ENCODE measurements around the gene GTF3C1.
A peak's percentile ranks its signal among the peaks of the same experiment; 100 is the strongest.
"Not testable (repeated sequence)": the region's sequence is repeated elsewhere in the genome, so short reads cannot be mapped to it uniquely, and the experiment has no call there.

The GTF3C1 gene, protein sequence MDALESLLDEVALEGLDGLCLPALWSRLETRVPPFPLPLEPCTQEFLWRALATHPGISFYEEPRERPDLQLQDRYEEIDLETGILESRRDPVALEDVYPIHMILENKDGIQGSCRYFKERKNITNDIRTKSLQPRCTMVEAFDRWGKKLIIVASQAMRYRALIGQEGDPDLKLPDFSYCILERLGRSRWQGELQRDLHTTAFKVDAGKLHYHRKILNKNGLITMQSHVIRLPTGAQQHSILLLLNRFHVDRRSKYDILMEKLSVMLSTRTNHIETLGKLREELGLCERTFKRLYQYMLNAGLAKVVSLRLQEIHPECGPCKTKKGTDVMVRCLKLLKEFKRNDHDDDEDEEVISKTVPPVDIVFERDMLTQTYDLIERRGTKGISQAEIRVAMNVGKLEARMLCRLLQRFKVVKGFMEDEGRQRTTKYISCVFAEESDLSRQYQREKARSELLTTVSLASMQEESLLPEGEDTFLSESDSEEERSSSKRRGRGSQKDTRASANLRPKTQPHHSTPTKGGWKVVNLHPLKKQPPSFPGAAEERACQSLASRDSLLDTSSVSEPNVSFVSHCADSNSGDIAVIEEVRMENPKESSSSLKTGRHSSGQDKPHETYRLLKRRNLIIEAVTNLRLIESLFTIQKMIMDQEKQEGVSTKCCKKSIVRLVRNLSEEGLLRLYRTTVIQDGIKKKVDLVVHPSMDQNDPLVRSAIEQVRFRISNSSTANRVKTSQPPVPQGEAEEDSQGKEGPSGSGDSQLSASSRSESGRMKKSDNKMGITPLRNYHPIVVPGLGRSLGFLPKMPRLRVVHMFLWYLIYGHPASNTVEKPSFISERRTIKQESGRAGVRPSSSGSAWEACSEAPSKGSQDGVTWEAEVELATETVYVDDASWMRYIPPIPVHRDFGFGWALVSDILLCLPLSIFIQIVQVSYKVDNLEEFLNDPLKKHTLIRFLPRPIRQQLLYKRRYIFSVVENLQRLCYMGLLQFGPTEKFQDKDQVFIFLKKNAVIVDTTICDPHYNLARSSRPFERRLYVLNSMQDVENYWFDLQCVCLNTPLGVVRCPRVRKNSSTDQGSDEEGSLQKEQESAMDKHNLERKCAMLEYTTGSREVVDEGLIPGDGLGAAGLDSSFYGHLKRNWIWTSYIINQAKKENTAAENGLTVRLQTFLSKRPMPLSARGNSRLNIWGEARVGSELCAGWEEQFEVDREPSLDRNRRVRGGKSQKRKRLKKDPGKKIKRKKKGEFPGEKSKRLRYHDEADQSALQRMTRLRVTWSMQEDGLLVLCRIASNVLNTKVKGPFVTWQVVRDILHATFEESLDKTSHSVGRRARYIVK (N-terminal part only)
- 75.7 to 142 (median 98.8) reads per million in 17 experiments for total RNA-seq

DNA sequence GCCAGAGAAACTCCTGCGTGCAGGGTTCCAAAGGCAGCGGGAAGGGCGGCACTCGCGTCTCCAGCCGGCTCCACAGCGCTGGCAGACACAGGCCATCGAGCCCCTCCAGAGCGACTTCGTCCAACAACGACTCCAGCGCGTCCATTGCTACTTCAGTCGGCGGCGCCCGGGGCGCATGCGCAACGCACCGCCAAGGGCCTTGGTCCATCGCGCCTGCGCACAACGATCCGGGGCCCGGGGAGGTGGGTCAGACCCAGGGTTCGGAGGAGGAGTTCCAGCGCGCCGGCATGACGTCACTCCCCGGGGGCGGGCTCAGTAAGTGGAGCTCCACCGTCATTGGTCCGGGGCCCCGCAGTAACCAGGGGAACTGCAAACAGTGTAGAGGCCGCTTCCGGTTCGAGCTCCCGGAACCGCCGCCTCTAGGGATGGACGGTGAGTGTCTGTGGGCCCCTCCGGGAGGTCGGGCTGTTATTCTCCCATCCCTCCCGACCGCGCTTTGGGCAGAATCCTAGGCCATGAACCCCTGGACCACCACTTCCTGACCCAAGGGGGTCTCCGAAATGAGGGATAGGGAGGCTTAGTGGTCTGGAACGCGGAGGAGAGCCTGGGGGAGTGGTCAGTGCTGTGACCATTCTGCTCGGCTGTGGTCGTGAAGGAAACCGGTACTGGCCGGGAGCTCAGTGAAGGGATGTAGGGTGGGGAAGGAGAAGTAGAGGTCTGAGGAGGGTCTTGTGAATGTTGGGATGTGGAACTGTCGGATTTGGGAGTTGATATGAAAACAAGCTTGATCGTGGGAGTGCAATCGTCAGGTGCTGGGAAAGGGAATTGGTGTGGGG, at the start of gene GTF3C1, which contains the start of gene KATNIP:
Gene GTF3C1 (minus strand): TSS at position 168 of the 836 bp plus-strand sequence. CDS start 23 bp downstream, at position 145.
Gene KATNIP (plus strand): TSS at position 399 of the 836 bp plus-strand sequence. CDS start 27 bp downstream, at position 426.
- peak; percentile 100 for DNase-seq

DNA sequence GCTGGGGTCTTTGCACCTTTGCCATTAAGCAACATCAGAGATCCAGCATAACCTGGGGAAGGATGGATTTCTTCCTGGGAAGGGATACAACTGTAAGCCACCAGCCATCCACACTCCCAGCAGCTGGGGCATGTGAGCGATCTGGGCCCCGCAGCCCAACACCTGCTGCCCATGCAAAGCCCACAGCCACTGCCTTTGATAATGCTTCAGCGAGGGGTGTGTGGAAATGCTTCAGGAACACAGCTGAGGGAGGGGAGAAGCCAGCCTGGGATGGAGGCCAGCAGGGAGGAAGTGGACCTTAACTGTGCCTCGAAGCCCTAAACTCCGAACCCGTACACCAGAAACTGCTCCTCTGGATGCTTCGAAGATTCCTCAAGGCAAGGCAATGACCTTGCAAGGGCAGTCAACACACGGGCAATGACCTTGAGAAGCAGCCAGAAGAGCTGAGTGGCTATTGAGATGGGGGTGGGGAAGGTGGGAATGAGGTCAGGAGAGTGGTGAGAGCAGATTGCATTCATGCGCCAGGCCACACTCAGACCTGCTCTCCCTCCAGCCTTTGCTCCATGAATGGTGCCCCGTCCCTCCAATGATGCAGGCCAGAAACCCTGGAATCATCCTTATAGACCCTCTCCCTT, 49.3 kb upstream of the GTF3C1 start:
- no peak for DNase-seq

DNA sequence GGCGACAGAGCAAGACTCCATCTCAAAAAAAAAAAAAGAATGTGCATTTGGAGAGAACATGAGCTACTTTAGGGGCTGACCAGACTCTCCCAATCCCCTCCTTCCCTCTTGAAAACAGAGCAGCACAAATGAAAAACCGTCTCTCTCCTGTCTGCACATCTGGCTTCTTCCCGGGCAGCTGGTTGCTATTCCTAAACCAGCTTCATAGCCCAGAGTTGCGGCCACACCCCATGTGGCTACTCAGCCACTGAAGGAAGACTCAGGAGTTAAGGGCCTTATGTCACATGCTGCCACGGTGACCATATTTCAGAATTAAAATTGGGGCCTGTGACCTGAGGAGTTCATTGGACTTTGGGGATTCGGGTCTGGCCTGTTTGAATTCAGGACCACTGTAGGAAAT, 48.5 kb upstream of the GTF3C1 start:
- DNase-seq, result no peak

DNA sequence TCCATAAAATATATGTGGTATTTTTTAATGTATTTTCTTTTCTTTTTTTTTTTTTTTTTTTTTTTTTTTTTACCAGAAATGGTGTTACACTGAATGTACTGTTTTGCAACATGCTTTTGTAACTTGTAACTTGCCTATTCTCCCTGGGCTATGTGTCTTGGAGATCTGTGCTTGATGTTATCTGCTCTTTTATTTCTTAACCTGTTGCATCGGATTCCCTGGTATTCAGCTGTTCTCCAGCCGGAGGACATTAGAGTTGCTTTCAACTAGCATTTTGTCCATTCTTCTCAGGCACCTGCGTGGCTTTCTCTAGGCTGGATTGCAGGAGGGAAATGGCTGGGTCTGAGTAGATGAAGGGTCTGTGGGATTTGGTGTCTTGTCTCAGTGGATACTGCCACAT, 47.6 kb upstream of the GTF3C1 start:
- no peak for DNase-seq

DNA sequence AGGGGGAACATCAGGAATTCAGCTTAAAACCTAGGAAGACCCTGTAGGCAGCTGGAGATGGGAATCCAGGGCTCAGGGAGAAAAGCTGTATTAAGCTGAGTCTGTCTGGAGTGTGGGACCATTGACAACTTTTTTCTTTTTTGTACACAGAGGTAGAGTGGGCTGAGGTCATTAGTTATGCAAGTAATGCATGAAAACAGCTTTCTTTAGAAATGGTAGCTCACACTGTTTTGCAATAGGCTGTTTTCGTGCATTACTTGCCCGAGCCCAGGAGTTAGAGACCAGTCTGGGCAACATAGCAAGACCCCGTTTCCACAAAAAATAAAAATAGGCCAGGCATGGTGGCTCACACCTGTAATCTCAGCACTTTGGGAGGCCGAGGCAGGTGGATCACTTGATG, 46.7 kb upstream of the GTF3C1 start:
- DNase-seq, result no peak

DNA sequence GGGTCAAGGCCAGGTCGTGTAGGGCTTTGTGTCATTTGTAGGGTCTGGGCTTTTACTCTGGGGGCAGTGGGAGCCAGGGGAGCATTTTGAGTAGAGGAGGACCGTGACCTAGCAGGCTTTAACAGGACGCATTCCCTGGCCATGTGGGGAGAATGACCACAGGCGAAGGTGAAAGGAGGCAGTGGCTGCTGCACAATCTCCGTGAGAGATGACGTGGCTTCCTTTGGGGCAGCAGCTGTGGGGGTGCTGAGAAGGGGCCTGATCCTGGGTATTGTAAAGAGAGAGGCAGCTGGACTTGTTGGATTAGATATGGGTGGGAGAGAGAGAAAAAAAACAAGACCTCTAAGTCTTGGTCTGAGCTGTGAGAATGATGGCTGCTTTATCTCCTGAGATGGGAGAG, 46.3 kb upstream of the GTF3C1 start:
- DNase-seq, result no peak

DNA sequence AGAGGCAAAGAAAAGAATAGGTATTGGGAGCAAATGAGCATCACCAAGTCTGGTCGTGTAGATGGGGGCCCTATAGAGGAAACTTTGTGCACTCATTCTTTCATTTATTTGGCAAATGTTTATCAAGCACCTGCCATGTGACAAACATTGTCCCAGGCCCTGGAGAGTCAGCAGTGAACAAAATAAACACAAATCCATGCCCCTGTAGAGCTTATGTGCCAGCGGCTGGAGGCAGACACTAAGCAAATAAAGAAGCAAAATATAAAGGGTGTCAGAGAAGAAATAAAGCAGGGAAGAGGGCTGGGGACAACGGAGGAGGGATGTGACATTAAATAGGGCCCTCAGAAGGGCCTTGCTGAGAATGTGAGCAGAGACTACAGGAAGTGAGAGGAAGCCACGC, 45.8 kb upstream of the GTF3C1 start:
- DNase-seq, result no peak

DNA sequence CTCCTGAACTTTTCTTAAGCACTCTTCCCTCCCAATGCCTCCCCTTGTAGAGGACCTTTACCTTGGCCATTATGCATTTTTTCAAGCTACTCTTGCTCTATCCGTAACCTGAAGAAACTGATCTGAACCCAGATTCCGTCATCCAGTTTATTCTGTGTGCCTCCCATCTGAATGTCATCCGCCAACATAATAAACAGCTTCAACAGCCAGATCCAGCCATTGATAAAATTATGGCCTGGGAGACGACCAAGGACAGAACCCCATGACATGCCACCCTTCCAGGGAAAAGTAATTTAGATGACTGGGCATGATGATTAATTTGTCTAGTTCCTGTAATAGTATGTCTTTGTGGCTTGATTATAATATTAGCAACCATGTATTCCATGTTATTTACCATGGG, 42.1 kb upstream of the GTF3C1 start:
- no peak for DNase-seq

DNA sequence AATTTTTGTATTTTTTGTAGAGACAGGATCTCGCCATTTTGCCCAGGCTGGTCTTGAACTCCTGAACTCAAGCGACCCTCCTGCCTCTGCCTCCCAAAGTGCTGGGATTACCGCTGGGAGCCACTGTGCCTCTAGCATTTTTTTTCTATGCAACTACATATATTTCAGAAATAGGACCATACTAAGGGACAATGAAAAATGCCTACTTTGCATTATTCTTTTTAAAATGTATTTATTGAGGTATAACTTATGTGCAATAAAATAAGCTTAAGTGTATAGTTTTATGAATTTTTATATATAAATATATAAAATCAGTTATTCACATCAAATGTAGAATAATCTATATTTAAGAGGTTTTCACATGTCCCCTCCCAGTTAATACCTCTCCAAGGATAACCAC, 38.3 kb upstream of the GTF3C1 start:
- no peak for DNase-seq

DNA sequence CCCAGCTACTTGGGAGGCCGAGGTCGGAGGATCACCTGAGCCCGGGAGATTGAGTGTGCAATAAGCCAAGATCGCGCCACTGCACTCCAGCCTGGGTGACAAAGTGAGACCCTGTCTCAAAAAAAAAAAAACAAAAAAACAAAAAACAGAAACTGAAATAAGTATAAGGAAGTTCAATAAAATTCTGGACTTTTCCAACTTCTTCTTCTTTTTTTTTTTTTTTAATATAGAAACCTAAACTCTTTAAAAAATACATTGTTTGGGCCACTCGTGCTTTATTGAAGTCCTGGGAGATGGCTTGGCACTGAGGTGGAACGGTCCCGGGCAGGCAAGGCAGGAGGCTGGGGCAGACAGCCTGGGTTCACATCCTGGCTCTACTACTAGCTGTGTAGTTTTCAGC, 37.0 kb upstream of the GTF3C1 start:
- peak in 3 of 4 experiments; percentile 5 to 27 (median 16) for DNase-seq

DNA sequence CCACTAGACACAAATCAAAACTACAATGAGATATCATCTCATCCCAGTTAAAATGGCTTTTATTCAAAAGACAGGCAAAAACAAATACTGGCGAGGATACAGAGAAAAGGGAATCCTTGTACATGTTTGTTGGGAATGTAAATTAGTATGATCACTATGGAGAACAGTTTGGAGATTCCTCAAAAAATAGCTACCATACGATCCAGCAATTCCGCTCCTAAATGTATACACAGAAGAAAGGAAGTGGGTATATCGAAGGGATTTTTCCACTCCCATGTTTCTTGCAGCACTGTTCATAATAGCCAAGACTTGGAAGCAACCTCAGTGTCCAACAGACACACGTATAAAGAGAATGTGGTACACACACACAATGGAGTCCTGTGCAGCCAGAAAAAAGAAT, 35.5 kb upstream of the GTF3C1 start:
- no peak for DNase-seq

DNA sequence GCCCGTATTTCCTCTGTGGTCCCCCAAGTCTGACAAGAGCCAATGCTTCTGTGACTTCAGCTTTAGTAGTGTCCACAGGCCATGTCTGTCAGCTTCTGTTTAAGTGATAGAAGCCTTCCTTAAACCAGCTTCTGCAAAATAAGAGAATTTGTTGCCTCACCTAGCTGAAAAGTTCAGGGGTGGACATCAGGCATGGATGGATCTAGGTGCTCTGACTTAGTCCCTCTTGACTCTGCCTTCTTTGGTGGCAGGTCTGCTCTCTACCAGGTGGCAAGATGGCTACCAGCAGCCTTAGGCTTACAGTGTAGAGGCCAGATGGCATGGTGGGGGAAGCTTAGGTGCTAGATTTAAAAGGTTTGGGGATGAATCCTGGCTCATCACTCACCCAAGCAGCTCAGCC, 33.9 kb upstream of the GTF3C1 start:
- DNase-seq, result no peak

DNA sequence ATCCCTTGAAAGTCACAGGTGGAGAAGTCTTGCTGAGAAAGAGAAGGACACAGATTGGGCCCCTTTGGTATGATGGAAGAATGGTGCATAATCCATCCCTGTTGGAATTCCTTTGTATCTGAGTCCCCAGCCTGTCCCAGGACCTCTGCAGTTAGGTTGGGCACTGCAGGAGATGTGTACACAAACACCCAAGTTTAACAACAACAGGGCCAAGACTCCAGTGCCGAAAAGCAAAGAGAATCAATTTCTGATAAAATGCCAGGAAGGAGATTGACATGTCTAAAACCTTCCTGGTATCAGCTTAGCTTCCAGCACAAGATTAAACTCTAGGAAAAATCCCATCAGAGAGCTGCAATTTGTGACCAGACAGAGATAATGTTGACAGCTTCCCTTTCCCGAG, 33.2 kb upstream of the GTF3C1 start:
- DNase-seq, result no peak

DNA sequence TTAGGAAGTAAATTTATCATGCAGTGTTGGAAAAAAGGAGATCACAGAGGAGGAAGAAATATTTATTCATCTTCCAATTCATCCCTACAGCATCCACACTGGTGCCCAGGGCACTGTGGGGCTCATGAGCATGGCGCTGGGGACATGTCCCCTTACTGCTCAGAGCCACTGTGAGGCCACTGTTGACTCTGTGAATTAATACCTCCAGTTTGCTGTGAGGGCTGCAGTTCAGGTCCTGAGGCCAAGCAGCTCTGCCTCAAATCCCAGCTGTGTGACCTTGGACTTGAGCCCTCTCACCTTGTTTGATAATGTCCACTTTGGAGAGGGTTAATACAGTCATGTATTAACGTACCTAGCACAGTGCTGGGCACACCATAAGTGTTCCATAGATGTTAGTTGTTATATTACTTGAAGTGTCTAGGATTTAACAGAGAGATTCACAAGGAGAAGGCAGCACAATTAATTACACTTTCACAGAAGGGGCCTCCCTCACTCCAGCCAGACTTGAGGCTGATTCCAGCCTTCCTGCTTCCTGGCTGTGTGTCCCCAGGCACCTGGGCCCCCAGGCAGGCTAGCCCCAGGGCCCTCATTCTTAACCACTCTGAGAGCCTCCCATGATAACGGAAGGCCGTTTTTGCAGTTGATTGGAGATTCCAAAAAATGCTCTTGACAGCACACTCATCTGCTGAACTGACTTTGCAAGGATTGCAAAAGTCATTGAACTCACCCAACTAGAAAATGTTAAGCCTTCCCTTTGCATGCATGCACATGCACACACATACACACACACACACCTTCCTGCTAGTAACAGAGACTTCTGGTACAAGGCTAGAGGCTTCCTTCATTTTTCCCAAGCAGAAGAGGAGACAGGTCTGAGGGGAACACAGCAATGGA, 29.6 kb upstream of the GTF3C1 start:
- no peak for DNase-seq

DNA sequence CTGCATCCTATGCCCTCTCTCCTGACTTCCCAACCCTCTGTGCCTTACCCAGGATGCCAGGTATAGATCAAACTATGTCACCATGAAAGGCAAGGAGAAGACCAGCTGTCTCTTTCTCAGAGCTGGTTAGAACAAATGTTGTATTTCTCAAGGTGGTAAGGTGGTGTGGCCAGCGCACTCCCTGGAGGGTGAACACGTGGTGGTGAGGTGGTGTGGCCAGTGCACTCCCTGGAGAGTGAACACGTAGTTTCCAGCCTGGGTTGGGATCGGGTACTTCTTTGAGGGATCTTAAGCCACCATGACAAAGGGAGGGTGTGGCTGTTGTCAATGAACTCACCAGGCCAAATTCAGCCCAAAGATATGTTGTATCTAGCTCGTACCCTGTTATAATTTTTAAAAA, 27.0 kb upstream of the GTF3C1 start:
- no peak for DNase-seq

DNA sequence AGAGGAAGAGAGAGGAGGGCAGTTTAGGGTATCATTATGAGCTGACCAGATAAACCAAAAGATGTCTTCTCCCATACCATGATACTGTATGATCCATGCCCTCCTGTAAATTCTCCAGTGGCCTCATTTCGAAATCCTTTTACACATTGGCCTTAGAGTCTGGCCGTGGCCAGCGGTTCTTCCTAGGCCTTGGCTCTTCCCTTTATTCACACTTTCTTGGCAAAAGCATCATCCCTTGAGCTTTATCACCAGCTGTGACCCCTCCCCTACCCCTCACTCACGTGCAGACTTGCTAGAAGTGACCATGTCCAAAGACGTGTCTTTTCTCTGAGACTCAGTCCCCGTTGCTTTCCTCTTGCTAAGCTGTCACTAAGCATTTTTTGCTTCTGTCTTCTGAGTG, 23.0 kb upstream of the GTF3C1 start:
- DNase-seq, result no peak

DNA sequence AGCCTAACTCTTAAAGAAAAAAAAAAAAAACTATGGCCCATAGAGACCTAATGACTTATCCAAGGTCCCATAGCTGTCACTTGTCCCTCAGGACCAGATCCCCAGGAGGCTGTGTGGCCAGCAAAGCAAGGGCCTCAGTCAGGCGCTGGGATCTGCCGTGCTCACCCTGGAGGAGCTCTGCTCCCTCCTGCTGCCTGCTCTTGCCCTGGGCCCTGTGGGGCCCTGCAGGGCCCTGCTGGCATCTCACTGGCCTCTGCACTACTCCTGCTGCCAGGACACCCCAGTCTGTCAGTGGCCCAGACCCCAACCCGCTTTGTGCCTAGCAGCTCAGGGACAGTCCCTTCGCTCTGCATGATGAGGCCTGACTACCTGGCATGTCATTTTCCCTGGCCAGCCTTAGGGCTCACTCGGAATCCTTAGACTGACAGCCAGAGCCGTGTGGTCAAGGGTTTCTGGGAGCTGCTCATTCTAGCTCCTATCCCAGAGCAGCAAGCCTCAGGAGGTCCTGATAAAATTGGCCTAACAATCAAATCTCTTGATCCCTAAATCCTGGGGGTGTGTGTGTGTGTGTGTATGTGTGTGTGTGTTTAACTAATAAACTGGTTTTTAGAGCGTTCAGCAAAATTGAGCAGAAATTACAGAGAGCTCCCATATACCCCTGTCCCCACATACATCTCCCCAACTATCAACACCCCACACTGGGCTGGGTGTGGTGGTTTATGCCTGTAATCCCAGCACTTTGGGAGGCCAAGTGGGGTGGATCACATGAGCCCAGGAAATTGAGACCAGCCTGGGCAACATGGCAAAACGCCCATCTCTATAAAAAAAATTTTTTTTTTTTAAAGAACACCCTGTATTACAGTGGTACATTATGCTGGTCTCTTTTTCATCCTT, 22.0 kb upstream of the GTF3C1 start:
- no peak for DNase-seq

DNA sequence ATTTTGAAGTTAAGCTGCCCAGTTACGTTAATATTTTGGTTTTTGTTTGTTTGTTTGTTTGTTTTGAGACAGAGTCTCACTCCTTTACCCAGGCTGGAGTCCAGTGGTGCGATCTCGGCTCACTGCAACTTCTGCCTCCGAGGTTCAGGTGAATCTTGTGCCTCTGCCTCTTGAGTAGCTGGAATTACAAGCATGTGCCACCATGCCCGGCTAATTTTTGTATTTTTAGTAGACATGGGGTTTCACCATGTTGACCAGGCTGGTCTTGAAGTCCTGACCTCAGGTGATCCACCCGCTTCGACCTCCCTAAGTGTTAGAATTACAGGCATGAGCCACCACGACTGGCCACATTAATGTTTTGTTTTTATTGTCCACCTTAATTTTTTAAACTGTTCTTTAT, 21.3 kb upstream of the GTF3C1 start:
- DNase-seq, result not testable (repeated sequence)

DNA sequence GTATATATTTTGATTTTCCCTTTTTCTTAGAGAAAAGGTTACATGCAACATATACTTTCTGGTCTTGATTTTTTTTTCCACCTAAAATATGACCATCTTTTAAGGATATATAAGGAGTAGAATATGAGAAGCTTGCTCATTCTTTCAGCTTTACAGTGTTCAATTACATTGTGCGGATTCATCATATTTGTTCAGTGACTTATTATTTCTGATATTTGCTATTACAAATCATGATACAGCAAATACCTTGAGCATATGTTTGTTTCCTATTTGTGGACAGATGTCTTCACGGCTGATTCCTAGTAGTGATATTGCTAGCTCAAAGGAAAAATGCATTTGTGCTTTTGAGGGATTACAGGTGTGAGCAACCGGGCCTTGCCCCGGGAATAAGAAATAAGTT, 18.4 kb upstream of the GTF3C1 start:
- DNase-seq, result no peak

Measured in suppressor macrophage (primary cell).